Superior temporal gyrus (tissue), 1 donor: ENCODE measurements around the gene RAB11B.
"Not testable (repeated sequence)": the region's sequence is repeated elsewhere in the genome, so short reads cannot be mapped to it uniquely, and the experiment has no call there.

Experiments
- DNase-seq: peaks from one replicate; pipeline ENCODE4 v3.0.0-alpha.2; 2016; ENCODE audit errors: extremely low spot score

RAB11B gene

DNA sequence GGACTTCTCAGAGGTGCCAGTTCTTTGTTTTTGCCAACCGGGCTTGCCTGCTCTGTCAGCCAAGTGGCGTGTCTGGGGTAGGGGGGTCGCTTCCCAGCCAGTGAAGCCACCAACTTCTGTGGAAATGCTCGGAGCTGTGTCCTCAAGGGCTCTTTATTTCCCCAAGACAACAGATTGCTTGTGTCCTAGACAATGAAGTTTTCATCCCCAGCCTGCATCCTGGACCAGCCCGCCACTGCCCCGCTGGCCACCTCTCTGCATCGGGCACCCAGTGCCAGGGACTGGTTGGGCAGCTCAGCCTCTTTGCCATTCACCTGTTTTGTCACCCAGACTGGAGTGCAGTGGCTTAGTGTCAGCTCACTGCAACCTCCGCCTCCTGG lies 3.7 kb downstream of the RAB11B start:
- DNase-seq: peak; percentile 93

DNA sequence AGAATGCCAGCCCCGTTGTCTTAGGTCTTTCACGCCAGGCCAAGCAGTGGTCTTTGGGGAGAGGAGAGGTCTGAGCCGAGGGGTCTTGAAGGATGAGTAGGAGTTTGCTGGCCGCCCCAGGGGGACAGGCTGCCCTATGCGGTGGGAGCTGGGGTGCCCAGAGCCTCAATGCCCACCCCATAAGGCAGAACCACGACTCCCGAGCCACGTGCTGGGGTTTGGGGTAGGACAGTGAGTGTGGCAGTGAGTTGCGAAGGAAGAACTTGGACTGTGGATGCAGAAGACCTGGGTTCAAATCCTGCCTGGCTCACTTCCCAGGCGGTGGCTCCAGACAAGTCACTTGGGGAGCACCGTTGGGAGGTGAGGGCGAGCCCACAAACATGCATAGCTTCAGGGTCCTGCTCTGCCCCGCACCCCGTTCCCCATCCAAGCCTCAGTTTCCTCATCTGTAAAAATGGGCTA lies 5.5 kb downstream of the RAB11B start:
- no peak for DNase-seq

DNA sequence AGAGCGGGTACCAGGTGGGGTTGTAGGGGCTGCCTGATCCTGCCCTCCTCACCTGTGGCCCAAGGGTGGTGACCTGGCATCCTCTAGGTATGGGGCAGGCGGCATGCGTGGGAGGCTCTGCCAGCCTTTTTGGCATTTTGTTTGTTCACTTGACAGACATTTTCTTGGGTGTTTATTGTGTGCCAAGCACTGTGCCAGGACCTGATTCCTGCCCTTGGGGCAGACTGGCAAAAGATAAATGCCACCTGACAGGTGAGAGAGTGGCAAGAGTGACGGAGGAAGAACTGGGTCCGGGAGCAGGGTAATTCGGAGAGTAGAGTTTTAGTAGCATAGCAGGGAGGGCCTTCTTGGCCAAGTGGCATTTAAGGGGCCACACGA lies 6.0 kb downstream of the RAB11B start:
- DNase-seq: no peak

DNA sequence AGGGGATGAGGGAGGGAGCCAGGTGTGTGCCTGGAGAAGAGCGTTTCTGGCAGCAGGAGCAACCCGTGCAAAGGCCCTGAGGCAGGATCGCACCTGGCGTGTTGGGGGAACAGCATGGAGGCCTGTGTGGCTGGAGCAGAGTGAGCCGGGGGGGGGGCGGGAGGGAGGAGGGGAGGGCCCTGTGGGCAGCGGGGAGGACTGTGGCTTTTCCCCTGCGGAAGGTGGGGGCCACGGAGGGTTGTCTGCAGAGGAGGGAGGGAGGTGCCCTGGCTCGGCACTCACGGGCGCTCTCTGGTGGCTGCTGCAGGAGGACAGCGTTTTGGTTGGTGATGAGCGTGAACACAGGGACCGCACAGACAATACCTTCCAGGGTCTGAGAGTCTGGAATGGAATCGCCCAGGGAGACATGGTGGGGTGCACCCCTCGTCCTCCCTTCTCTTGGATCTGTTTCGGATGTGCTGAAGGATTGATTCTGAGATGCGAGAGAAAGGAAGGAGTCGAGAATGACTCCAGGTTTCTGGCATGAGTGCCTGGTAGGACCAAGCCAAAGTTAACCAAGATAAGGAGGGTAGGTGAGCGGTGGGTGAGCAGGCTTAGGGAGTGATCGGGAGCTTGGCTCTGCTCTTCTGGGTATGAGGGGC lies 6.5 kb downstream of the RAB11B start:
- DNase-seq: peak; percentile 76

DNA sequence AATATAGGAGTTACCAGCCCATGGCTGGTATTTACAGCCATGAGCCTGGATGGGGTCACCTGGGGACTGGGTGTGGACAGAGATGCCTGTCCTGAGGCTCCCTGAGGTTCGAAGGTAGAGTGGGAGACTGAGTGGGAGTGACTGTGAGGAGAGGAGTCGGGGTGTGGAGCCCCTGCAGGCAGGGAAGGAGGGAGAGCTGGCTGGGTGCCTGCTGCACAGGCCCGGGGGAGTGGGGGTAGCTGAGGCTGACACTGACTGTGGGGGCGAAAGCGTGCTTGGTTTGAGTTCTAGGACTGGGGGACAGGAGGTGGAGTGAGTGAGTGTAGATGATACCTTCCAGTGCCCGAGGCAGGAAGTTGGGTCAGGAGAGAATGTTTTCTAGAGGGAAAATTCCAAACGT lies 7.1 kb downstream of the RAB11B start:
- DNase-seq: no peak

DNA sequence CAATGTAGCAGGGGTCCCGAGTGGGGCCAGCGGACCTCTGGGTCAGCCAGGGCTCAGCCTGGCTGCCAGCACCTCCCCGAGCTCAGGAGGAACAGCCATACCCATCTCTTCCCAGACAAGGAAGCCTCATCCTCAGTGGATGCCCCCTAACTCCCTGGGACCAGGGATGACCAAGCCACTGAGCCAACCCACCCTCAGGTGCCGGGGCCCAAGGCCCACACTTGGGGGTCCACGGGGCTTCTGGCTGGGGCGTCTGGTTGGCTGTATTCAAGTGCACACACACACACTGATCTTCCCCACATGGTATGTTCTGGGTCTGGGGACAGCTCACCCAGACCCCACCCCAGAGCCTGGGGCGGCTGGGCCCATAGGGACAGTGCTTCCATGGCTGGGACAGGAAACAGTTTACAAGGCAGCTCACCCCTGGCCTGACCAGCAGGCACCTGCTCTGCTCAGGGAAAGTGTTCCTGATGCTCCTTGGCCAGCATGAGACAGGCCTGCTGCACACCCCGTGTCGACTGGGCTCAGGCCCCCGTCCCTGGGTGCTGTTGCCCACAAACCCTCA lies 7.7 kb downstream of the RAB11B start:
- DNase-seq: no peak

DNA sequence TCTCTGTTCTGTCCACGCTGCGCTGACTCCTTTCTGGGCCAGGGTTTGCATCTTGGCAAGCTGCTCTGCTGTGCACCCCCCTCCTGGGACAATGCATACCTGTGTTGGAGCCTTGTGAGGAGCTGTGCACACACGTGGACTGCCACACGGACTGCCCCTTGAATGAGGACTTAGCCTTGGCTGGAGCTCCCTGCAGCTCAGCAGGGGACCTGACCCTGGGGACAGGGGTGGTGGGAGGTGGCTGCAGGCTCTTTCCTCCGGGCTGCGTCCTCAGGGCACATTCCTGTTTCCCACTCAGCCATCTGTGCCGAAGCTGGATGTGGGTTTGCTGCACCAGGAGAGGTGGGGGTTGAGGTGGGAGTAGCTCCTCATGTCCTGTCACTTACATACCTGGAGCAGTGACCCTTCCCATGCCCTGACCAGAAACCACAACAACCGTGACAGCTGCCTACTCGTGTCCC lies 8.2 kb downstream of the RAB11B start:
- DNase-seq: no peak

DNA sequence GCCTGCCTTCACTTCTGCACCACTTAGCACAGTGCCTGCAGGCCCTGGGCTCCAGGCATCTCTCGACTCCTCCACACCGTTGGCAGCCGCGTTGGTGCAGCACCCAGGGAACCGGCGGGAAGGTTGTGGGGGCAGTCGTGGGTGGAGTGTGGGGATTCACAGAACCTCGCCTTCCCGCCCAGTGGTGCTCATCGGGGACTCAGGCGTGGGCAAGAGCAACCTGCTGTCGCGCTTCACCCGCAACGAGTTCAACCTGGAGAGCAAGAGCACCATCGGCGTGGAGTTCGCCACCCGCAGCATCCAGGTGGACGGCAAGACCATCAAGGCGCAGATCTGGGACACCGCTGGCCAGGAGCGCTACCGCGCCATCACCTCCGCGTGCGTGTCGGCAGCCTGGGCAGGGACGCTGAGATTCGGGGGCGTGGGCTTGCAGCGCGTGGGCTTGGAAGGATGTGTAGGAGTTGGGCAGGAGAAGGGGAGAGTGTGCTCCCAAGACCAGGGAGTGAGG lies 9.6 kb downstream of the RAB11B start:
- DNase-seq: no peak

DNA sequence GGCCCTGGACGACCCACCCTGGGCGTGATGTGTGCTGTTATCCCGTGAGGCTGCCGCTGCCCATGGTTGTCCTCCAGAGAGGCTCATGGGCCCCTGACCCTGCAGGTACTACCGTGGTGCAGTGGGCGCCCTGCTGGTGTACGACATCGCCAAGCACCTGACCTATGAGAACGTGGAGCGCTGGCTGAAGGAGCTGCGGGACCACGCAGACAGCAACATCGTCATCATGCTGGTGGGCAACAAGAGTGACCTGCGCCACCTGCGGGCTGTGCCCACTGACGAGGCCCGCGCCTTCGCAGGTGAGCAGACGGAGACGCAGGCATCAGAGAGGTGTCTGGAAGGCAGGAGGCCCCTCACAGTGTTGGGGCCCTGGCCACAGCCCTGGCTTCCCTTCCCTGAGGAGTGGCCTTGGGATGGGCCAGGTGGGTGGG lies 11.8 kb downstream of the RAB11B start:
- no peak for DNase-seq

DNA sequence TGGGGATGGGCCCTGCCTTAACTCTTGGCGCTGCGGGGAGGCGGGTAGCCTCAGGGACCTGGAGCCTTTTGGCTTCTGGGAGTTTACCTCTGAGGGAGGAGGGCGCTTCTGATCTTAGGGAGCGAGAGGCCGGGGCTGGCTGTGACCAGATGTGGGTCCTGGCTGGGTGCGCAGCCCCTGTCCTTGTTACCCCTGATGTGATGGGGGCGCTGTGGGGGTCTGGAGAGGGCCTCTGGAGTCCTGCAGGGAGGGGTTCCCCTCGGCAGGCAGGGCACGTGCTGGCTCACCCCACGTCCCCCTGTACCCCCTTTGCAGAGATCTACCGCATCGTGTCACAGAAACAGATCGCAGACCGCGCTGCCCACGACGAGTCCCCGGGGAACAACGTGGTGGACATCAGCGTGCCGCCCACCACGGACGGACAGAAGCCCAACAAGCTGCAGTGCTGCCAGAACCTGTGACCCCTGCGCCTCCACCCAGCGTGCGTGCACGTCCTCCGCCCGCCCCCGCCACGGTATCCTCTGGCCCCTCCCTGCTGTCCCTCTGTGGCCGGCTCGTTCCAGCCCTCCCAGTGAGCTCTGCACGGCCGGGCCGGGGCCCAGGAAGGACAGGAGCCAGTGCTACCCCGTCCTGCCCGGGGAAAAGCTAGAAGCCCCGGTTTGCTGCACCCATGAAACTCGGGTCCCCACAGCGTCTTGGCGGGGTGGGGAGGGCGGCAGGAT lies 13.1 kb downstream of the RAB11B start:
- DNase-seq: no peak

DNA sequence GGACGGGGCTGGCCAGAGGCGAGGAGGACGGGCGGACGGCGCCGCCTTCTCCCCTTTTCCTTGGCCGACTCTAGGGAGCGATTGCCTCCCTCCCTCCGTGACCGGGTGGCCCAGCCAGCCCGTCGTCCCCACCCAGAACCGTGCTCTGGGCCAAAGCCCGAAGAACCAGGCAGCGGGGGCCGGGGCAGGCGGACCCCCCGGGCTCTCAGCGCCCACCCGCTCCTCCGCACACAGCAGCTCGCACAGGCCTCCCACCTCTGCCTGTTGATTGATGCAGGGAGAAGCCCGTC lies 13.6 kb downstream of the RAB11B start:
- DNase-seq: no peak

DNA sequence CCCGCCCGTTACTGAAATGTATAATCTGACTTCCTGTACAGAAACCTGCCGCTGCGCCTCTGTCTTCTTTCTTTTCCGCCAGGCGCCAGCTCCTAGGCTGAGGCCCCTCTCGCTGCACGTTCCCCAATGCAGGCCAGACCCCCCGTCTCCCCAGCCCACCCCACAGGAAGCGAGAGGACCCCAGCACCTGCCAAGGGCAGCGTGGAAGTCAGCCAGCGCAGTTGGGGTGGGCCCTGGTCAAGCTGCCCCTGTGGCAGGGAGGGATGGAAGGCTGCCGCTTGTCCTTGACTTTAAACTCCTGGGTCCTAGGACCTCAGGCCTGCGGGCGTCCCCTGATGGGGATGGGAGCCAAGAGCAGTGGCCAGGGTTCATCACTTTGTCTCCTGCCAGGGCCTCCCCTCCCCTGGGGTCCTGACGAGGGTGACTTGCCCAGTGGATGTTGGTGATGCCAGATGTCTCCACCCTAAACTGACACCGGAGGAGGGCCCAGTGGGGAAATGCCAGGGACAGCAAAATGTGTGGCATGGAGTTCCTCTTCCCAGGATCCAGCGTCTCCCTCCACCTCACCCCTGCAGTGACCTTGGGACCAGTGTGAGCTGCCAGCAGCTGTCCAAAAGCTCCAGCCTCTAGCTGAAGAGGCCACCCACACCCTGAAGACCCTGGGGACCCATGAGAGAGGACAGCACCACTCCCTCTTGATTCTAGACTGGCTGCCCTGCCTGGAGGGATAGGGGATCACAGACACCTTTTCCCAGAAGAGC lies 14.4 kb downstream of the RAB11B start:
- no peak for DNase-seq

DNA sequence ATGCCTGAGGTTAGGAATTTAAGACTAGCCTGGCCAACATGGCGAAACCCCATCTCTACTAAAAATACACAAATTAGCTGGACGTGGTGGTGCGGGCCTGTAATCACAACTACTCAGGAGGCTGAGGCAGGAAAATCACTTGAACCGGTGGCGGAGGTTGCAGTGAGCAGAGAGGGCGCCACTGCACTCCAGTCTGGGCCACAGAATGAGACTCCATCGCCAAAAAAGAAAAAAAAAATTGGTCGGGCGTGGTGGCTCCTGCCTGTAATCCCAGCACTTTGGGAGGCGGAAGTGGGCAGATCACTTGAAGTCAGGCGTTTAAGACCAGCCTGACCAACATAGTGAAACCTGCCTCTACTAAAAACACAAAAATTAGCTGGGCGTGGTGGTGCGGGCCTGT lies 20.6 kb downstream of the RAB11B start:
- not testable (repeated sequence) for DNase-seq

DNA sequence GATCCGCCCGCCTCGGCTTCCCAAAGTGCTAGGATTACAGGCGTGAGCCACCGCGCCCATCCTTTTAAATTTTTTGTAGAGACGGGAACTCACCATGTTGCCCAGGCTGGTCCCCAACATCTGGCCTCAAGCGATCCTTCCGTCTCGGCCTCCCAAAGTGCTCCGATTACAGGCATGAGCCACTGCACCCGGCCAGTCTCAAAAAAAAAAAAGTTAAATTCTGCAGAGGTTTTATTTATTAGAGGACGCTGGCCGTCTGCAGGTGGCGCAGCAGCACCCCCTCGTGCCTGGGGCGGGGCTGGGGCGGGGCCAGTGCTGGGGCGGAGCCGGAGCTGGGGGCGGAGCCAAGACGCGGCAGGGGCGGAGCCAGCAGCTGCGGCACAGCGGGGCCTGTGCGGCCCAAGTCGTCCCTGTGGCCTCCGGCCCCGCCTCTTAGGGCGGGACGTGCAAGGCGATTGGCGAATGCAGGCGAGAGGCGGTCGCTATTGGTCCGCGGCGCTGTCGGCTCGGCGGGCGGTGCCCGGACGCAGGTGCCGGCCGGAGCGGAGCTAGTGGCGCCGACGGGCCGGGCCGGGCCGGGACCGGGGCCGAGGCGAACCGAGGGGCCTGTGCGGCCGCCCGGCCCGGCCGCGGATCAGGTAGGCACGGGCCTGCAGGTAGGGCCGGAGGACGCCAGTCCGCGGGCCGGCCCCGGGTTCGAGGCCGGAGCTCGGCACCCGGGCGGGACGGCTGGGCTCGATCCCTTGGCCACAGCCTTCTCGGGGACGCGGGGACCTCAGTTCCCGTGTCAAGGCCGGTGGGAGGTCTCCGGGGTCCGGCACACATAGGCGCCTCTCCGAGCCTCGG lies 22.8 kb downstream of the RAB11B start, which contains the start of gene MARCHF2:
Gene MARCHF2 (plus strand): TSS at position 523 of the 846 bp plus-strand sequence. CDS start 8,536 bp downstream, outside the sequence.
- peak; percentile 97 for DNase-seq

DNA sequence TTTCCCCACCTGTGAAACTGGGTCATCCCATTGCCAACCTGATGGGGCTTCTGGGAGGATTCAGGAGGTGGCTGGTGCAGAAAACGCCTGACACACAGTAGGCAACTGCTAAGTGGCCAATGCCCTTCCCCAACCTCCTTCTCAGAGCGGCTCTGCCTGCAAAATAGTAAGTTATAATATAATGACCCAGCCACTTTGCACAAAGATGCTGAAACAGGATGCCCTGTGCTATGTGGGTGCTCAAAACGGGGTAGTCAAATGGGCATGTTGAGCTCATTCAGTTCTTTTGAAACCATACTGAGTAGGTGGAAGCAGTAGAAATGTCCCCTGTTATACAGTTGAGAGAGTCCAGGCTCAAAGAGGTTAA lies 23.5 kb downstream of the RAB11B start:
- no peak for DNase-seq

DNA sequence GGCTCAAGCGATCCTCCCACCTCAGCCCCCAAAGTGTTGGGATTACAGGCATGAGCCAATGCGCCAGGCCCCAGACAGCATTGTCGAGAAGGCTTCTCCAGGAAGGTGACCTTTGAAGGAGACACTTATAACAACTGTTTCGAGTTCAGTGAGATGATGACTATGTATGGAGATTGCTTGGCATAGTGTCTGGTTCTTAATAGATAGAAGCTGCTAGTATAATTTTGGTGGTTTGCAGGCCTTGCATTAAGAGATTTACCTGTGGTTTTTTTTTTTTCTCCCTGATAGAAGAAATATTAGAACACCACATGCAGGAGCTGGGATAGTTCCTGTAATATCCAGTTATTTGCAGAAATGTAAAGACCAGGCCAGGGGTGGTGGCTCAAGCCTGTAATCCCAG lies 26.6 kb downstream of the RAB11B start:
- DNase-seq: no peak

DNA sequence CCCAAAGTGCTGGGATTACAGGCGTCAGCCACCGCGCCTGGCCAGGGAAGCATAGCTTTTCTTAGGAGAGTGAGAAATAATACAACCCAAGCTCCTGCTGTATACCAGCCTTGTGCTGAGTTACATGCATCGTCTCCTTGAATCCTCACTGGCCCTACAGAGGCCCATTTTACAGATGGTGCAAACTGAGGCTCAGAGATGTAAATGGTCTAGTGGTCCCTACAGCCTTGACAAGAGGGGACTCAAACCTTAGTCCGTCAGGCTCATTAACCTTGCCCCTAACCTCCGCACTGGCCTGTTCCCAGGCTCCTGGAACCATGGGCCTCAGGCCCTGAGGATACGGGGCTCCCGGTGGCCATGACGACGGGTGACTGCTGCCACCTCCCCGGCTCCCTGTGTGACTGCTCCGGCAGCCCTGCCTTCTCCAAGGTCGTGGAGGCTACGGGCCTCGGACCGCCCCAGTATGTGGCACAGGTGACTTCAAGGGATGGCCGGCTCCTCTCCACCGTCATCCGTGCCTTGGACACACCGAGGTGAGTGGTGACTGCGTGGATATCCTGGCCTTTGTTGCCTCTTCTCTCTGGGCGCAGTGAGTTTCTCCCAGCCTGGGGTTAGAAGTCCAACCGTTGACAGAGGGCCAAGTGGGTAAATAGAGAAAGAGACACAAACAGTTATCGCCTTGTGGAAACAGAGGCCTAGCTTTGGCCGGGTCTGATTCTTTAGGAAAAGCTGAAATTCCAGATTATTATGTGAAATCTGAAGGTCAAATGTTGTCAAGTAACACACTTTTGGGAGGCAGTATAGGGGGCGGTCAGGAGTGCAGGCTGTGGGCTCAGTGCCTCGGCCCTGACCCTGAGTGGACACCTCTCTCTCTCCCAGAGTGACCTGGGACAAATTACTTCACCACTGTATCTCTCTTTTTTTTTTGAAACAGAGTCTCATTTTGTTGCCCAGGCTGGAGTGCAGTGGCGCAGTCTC lies 31.6 kb downstream of the RAB11B start:
- DNase-seq: no peak

DNA sequence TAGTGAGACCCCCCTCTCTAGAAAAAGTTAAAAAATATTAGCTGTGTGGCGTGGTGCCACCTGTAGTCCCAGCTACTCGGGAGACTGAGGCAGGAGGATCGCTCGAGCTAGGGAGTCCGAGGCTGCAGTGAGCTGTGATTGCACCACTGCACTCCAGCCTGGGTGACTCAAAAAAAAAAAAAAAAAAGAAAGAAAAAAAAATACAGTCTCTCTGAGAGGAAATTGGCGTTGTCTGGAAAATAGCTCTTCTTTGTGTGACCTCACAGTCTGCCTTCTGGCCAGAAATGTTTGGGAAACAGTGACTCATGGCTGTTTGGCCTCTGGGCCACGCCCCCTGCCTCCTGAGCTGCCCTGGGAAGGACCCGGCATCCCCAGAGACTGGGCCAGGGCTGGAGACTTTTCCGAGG lies 33.7 kb downstream of the RAB11B start:
- no peak for DNase-seq

DNA sequence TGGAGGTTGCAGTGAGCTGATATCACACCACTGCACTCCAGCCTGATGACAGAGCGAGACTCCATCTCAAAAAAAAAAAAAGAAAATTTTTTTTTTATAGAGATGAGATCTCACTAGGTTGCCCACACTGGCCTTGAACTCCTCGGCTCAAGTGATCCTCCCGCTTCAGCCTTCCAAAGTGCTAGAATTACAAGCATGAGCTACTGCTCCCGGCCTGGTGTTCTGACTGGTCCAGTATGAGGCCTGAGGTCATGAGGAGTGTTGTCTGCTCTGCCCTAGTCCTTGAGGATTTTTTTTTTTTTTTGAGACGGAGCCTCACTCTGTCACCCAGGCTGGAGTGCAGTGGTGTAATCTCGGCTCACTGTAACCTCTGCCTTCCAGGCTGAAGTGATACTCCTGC lies 35.2 kb downstream of the RAB11B start:
- DNase-seq: not testable (repeated sequence)

DNA sequence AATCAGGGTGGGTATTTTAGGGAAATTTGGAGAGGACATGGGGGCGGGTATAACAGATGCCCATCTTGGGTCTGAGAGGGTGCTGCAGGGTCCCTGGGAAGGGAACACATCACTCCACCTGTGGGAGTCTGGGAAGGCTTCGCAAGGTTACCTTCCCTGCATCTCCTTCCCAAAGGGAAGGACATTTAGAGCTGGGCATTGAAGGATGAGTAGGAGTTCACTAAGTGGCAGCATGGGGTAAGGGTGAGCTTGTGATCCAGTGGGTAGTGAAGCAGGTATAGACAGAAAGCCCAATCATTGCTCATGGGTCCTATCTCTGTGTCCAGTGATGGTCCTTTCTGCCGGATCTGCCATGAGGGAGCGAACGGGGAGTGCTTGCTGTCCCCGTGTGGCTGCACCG lies 36.1 kb downstream of the RAB11B start:
- DNase-seq: no peak
